HG03378 (cell line): Measurements from ENCODE around the gene CNKSR3.

Experiments
- ATAC-seq: cut with Tn5 transposase; IDR thresholded peaks from one replicate; pipeline ENCODE4 v1.9.1; 2021; ENCODE audit warnings: mild to moderate bottlenecking, moderate library complexity; ENCODE audit not compliant: unreplicated experiment

Gene CNKSR3

DNA sequence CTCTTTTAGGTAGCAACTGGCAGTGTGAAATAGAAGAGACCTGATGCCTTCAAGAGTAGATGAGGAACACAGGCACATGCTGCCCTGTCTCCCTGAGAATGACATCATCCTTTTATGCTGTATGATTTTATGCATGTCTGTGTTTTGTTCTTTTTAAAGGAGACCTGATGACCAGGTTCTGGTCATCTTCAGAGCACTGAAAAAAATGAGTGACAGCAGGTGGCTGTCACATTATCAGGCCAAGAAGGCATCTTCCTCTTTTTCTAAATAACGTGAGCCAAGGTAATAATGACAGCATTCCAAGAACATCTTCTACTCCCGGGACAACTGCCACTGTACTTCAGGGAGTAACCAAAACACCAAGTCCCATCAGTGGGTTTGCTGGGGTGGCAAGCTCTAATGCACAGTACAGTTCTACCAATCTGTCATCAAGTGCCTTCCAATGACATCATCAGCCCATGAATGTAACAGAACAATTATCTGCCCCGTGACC lies 28.9 kb downstream of the CNKSR3 start:
- ATAC-seq, result no peak

DNA sequence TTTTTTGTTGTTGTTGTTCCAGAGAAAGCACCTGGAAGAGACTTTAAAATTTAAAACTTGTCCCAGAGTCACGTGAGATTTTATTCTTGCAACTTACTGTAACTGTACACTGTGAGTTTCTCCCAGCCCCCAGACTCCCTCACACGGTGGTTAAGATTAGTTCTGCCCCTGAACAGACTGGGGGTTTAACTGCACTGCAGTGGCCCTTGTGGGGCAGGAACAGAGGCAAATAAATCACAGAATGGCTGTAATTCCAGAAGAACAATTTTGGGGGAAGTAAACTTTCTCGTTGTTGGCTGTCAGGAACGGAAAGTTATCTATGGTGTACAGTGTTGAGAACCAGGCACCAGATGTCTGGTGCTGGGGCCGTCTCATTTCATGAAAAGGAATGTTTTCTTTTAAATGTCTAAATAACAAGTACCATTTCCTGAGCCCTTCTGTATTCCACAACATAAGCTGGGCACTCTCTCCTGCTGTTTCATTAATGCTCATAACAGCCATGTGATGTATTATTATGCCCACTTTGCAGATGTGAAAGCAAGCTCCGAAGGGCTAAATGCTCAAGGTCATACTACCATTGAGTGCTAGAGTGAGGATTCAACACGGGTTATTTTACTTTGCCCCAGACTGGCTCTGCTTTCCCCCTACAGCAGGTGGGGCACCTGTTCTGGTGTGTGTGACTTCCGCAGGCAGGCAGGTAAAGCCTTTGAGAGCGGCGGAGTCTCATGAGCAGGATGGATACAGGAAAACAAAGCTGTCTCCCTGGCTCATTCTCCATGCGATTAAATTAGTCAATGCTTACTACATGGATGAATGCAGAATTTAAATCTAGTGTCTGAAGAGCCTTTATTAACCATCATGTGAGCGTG lies 30.5 kb downstream of the CNKSR3 start:
- ATAC-seq, result no peak

DNA sequence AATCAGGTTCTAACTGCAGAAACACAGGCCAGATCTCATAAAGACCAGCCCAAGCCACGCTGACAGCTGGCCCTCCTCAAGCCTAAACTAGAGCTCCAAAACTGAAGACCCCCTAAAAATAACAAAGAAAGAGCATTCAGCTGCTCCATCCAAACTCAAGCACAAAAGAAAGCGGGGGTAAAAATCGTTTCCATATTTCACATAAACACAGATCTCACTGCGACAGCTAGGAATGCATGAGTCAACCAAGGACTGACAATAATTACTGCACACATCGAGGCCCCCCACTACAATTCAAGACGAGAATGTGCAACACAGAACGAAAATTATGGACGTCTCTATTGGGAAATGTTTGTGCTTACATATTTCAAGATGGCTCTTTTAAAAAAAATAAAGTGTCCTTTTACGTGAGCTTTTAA lies 31.1 kb downstream of the CNKSR3 start:
- ATAC-seq, result no peak

DNA sequence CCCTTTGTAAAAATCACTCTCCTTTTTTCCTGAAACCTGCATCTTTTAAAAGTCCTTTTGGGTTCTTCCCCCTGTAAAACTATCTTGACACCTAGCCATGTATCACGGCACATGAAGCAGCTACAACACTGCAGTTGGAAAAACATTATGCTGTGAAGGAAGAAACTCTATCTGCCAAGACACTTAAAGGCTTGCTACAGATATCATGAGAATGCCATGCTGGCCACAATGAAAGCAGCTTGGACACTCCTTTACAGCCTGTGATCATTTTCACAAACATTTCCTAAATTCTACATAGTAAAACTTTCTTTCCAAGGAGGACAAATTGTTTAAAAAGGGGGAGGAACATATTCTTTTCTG lies 31.8 kb downstream of the CNKSR3 start:
- ATAC-seq, result no peak

DNA sequence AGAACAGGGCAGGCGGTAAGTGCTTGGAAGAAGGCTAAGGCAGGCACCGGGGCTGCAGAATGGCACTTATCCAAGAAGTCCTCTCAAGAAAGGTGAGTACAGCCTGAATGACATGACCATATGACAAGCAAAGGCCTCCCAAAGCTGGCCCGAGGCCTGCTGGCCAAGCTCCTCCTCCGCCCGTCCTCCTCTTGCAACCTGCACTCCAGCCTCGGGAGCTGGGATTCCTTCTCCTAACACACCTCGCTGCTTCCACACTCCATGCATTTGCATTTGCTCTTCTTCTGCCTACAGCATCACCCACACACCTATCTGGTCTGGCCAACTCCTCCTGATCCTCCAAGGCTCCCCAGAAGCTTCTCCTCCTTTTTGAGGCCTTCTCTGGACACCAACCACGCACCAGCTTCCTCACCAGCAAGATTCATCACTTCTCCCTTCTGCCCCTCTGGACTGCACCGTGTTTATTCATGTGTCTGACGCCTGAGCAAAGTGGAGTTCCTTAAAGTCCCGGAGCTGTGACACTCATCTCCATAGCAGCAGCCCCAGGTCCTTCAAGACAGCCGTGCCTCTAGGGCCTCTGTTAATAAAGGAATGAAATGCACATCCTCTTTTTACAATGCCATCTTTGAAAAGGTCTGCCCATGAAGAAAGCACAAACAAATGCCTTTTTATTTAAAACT lies 32.3 kb downstream of the CNKSR3 start:
- no peak for ATAC-seq

DNA sequence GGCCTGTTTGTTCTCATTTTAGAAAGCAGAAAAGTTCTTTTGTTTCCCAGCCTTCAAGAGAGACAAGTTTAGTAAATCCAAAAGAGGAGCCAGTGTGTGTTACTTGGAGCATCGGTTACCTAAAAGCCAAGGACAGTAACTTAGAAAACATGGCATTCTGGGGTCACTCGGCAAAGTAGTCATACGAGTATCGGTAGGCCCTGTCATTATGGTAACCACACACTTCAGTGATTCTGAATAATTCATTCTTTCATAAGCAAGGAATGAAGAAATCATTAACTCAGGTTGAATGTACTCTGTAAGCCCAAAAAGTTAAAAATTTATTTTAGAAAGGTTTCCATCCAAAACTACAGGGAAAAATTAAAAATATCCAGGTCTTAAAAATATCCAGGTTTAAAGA lies 34.0 kb downstream of the CNKSR3 start:
- ATAC-seq, result no peak

DNA sequence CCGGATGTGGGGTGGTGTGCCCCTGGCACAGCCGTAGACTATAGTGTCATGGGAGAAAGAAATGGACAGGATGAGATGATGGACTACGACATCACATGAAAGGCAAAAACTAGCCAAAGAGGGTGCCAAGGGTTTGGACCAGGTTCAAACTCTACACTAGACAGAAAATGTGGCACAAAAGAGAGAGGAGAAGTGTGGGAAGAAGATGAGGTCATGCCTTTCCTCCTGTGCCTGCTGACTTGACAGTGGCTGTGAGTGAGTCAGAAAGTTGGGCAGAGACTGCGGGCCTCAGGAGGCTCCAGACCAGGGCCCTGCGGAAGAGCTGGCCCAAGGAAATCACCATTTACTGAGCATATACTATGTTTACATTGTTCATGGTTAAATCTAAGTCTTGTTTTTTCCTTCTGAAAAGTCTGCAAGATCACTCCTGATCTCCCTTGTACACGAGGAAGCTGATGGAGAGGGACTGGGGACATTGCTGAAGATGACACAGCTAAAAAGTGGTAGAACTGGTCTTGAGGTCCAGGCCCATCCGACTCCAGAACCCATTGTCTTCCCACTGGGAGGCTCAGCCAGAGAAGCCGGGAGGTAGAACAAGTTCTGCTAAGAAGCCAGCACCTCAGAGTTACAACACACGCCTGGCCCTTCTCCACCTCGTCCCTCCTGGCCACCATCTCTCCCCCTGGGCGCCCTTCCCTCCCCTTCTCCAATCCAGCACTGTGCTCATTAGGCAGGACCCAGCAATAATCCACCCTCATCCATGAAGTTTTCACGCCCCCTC lies 35.6 kb downstream of the CNKSR3 start:
- no peak for ATAC-seq

DNA sequence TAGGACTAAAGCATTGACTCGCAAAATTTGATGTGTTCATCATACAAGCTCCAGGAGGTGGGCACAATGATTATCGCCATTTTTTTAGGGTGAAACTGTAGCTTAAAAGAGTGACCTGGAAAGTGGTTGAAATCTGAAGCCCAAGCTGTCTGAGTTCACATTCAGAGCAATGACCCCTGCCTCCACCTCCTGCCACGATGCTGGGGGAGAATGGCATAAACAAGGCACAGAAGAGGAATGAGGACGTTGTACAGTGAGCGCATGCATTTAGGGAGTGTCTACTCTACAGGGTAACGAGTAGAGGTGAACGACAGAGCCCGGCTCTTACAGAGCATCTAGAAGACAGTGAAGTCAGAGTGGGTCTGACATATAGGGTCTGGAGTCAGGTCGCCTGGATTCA lies 37.2 kb downstream of the CNKSR3 start:
- ATAC-seq, result no peak

DNA sequence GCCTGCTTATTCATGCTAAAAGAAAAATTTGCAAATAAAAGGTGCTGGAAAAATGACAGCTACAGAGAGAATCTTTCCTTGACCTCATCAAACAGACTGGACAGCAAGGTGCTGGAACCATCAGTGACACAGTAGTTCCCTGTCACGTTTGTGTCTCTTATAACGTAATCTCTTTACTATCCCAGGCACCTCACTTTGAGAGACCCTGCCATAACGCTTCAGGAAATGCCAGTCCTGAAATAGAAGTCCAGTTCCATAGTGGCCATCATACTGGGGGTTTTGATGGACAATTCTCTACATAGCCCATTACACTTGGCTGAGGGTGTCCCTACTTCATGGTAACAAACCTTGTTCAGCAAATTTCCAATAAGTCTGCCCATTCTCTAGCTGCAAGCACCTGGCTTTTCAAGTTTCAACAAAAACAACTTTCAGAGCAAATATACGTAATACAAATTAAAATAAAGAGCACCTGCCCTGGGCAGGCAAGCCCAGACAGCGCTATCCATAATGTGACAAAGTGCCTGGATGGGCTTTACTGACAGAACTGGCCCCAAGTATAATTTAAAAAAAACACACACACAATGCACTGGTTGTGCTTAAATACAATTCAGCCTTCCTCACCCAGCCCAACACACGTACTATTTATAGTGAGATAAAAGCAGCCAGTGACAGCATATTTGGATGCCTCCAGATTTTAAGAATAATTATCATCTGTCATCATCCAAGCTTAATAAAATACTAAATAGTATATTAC lies 38.7 kb downstream of the CNKSR3 start:
- ATAC-seq, result no peak

DNA sequence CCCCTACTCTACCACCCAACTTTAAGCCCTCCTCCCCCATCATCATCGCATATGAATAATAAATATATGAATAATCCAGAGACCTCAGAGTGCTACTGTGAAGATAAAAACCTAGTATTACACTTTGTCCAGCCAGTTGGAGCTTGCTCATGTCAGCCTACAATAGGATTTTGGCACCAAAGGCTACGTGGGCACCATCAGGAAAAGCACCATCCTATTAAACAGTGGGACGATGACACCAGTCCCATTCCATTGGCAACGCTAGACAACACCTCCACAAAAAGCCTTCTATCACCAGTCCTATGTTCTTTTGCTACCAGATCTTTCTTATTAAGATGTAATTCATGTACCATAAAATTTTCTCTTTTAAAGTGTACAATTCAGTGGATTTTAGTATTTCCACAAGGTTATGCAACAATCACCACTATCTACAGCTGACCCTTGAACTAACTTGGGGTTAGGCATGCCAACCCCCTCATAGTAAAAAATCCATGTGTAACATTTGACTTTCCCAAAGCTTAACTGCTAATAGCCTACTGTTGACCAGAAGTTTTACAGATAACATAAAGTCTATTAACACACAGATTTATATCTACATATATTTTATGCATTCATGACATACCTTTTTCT lies 41.1 kb downstream of the CNKSR3 start:
- ATAC-seq, result no peak

DNA sequence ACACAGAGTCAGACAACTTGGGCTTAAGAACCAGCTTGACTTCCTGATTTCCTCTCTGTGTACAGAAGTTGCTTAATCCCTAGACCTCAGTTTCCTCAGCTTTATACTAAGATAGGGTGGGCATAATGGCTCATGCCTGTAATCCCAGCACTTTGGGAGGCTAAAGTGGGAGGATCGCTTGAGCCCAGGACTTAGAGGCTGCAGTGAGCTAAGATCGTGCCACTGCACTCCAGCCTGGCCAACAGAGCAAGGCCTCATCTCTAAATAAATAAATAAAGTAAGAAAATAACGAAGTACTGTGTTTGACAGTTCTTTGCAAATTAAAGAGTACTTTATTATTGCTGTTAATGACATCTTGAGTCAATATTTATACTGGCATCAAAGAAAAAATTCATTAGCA lies 41.7 kb downstream of the CNKSR3 start:
- no peak for ATAC-seq

DNA sequence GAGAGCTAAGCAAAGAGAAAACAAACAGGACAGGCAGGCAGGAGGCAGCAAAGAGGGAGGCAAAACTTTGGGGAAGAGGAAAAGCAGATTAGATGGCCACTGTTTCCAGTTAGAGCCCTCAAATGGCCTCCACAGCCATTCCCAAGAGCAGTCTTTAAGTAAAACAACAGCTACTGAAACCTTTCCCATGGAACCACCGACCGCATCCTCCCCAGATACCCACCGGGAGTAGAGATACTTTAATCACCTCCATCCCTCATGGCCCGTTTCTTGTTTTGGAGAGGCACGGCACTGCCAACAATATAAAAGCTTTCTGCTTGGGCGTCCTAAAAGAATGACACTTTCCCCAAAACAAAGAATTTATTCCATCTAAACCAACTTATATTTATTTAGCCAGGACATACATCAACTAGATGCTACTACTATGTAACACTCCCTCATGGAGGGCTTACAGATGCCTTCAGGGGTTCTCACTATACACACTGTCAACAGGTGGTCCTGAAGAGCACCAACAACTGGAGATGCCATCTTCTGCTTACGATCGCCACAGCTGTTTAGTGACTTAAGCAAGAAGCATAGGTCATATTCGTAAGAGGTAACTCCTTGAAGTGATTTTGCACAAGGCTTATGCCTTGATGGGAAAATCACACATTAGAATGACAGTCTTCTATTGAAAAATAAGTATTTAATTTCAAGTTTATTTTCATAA lies 43.4 kb downstream of the CNKSR3 start:
- ATAC-seq, result no peak

DNA sequence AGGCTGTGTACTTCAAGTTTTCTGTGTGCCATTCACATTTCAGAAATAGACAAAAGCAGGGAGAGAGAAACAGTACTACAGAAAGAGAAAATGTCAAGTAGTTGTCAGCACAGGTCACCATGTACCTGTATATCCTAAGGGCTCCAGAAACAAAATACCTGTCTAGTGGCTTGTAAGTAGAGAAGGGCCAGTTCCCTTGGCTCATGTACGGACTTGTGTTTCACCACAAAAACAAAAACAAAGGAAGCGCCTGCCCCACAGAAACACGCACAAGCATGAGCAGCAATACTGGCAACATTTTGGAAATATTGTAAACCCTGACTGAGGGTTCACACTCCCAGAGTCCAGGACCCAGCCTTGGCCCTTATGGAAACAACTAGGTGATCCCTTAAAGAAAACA lies 44.3 kb downstream of the CNKSR3 start:
- no peak for ATAC-seq

DNA sequence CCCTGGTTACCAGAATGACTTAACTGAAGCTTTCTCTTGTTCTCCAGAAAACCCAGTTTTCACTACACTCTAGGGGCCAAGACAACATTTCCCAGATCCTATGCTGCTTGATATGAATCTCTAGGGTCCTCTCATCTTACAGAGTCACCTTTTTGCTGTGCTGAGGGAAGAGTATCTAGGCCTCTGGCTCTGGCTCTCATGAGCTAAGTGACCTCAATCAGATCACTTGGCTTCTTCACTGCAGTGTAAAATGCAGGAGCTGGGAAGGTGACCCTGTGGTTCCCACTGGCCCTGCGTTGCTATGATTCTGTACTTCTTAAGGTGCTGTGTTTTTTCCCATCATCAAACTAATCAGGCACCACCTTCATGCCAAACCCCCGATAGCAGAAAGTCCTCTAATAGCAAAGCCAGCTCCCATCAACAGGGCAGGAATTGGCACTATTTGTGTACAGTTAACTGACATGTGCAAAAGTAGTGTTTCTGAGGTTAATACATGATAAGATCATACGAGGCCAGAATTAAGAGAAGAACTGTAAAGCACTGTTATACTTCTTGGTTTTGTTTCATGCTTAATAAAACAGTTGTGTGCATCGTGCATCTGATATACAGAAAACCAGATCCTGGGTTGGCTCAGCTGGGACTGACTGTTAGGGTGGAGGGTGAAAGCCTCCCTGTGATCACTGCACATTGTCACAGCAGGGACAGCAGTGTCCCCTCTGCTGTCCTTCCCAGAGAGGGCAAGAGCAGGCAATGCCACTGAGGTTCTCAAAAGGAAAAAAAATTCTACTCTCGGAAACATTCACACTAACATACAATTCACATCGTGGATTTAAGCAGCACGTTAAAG lies 46.7 kb downstream of the CNKSR3 start:
- no peak for ATAC-seq

DNA sequence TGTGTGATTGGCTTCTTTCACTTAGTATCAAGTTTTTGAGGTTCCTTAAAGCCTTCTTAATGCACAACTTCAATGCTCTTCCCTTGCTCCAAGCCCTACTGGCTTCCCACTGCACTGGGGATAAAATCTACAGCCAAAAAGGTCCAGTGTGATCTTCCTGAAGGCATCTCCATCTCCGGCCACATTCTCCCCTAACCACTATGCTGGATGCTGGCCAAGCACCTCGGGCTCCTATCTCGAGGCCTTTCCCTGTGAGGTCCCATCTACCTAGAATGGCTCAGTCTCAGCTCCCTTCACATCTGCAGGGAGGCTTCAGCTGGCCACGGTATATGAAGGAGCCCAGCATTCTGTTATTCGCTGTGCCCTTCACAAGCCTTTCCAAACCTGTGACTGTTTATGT lies 48.1 kb downstream of the CNKSR3 start:
- ATAC-seq, result no peak

DNA sequence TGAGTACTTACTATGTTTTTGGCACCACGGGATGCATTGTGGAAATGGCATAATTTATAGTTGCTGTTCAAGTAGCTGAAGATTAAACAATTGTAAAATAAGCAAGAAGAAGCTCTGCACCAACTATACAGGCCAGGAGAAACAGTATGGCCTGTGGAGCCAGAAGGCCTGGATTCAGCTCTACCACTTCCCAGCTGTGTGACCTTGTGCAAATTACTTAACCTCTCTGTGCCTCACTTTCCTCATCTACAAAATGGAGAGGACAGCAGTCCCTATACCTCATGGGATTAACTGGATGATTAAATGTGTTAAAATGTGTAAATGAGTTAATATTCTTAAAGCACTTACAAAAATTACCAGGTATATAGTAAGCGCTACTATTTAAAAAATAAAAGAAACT lies 49.1 kb downstream of the CNKSR3 start:
- ATAC-seq, result no peak

DNA sequence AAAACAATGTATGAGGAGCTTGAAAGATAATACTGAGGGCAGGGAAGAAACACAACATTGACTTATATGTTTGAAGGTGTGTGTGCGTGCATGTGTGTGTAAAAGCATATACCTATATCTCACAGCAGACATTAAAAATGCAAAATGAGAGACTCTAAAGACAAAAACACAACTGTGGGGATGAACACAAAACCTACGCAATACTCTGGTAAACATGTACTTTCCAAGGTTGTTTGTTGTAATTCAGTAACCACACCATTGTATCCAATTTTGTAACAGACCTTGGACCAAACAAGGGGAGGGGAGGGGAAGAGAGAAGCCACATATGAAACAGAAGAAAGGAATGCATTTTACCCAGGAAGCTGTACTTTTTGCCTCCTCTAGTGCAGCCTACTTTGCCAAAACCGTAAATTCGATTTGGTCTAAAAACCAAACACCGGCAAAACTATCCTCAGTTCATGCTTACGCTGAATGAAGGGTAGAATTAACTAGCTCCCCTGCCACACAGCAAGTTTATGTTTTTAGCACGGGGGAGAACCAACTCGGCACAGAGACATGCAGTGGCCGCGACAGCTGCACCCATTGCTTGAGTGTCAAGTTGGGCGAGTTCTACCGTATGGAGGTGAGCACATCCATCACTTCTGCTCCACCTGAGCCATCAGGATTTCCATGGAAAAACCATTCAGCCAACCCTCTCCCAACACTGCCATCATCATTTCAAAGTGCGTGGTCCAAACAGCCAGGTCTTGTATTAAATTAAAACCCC lies 50.0 kb downstream of the CNKSR3 start:
- no peak for ATAC-seq

DNA sequence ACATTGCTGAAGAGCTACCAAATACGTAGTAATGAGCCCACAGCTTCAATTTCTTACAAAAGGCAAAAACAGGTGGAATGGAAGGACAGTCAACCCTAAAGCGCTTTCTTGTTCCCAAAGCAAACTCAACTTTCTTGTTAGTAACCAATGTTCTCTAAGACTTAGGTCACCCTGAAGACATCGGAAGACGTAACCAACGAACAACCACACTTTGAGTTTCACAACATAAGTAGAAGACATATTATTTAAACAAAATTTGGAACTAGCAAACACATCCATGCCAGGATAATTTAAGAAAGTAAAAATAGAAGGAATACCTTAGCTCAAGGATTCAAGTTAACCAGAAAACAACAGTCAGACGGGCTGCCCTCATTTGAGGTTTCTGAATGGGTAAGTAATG lies 51.0 kb downstream of the CNKSR3 start:
- no peak for ATAC-seq
